Measurements from ENCODE around the gene CACTIN.

Gene CACTIN

DNA sequence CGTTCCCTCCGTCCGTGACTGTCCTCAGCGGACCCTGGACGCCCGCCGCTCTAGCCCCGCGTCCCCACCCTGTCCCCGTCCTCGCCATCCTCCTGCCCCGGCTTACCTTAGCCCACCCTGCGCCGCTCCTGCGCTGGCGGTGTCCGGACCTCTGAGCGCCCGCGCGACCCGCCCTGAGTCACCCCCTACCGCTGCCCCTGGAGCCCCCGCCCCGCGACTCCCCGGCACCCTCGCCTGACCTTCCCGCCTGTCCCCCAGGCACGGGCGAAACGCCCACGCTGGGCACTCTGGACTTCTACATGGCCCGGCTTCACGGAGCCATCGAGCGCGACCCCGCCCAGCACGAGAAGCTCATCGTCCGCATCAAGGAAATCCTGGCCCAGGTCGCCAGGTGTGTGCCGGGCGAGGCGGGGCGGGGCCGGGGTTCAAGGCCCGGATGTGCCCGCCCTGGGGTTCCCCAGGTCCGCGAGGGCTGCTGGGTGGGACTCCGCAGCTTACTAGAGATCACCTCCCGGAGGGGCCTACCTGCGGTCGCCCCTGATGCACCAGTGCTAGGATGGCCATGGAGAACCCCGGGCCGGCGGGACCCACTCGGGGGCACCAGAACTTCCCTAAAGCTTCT is 48.8 kb downstream of the CACTIN start:
- no peak overlapping the region for H3K9ac ChIP-seq (ENCODE audit: low read length)
- H3K27me3 ChIP-seq (ENCODE audit: control insufficient read depth in 1 of 2, insufficient read depth in 1 of 2, low read length in 2 of 2), result no peaks in the 10 kb centered on the region
- no peak overlapping the region for H3K27ac ChIP-seq (ENCODE audit: low read length, poor library complexity, severe bottlenecking)
- no peak for DNase-seq
- no peaks in the 10 kb centered on the region for H3K9me3 ChIP-seq (ENCODE audit: control insufficient read depth, low read length)
- 41% methylated on average over 58 of the region's 60 CpGs for WGBS
- peaks cover 26% of the 10 kb centered on the region for H3K4me1 ChIP-seq (ENCODE audit: control insufficient read depth, insufficient read depth, low read depth, low read length)
- H2AK5ac ChIP-seq (ENCODE audit: low read length, severe bottlenecking), result no peak overlapping the region
- H3K79me1 ChIP-seq (replicated peaks; ENCODE audit: low read length, poor library complexity, severe bottlenecking), result peaks cover 14% of the 10 kb centered on the region
- no peak overlapping the region for H2BK5ac ChIP-seq (ENCODE audit: low read depth, low read length, poor library complexity, severe bottlenecking)
- H3K14ac ChIP-seq (ENCODE audit: low read length in 2 of 2), result no peak overlapping the region
- H3K36me3 ChIP-seq (ENCODE audit: control insufficient read depth in 1 of 2, insufficient read depth in 2 of 2, low read depth in 1 of 2, low read length in 2 of 2), result peaks cover 15 to 50% of the 10 kb centered on the region in 2 experiments
- H3K23ac ChIP-seq (ENCODE audit: low read length in 2 of 2), result no peak overlapping the region
- H3K18ac ChIP-seq (ENCODE audit: low read depth in 1 of 2, low read length in 2 of 2), result peak overlapping the region in 1 of 2 experiments; percentile 43
- peak overlapping the region; percentile 44 for H2BK15ac ChIP-seq (ENCODE audit: low read depth, poor library complexity, severe bottlenecking)
- no peak overlapping the region for H2AFZ ChIP-seq (ENCODE audit: low read depth, low read length)
- peak overlapping the region; percentile 49 for H2BK120ac ChIP-seq (ENCODE audit: low read depth, low read length)
- H4K91ac ChIP-seq (ENCODE audit: low read length), result no peak overlapping the region
- H3K4ac ChIP-seq (ENCODE audit: low read depth in 1 of 2, low read length in 2 of 2), result no peak overlapping the region
- H3K4me3 ChIP-seq (ENCODE audit: insufficient read depth in 1 of 2, low read depth in 1 of 2, low read length in 2 of 2), result no peak overlapping the region
- H4K8ac ChIP-seq (ENCODE audit: low read length), result no peak overlapping the region
- H3K4me2 ChIP-seq (ENCODE audit: low read length, poor library complexity, severe bottlenecking), result no peak overlapping the region
- peak overlapping the region in 1 of 2 experiments; percentile 37 for H2BK12ac ChIP-seq (ENCODE audit: low read length in 2 of 2)

DNA sequence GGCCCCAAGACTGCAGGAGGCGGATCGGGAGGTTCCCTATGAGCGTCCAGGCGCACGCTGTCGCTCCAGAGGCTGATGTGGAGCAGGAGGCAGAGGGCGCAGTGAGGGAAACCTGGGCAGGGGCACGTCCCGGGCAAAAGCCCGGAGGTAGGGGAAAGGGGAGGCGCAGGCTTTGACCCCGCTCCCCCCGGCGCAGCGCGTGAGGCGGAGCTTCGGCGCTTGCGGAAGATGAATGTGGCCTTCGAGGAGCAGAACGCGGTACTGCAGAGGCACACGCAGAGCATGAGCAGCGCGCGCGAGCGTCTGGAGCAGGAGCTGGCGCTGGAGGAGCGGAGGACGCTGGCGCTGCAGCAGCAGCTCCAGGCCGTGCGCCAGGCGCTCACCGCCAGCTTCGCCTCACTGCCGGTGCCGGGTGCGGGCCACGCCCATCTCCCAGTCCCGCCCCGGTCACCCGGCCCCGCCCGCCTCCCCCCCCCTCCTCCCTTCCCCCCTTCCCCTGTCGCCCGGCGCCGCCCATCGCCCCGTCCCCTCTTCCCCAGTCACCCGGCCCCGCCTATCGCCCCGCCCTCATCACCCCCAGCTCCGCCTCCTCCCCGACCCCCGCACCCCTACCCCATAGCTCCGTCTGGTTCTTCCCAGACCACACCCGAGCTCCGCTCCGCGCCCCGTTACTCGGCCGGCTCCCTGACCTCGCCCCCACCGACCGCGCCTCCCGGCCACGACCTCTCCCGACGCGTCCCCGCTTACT is 49.7 kb downstream of the CACTIN start:
- no peak overlapping the region for H2BK120ac ChIP-seq (ENCODE audit: low read depth, low read length)
- peak; percentile 82 for DNase-seq
- peak overlapping the region; percentile 93 for H4K91ac ChIP-seq (ENCODE audit: low read length)
- no peaks in the 10 kb centered on the region for H3K9me3 ChIP-seq (ENCODE audit: control insufficient read depth, low read length)
- H3K27me3 ChIP-seq (ENCODE audit: control insufficient read depth in 1 of 2, insufficient read depth in 1 of 2, low read length in 2 of 2), result no peaks in the 10 kb centered on the region
- peak overlapping the region; percentile 31 for H2AK5ac ChIP-seq (ENCODE audit: low read length, severe bottlenecking)
- no peak overlapping the region for H2BK5ac ChIP-seq (ENCODE audit: low read depth, low read length, poor library complexity, severe bottlenecking)
- H4K8ac ChIP-seq (ENCODE audit: low read length), result peak overlapping the region; percentile 90
- H3K14ac ChIP-seq (ENCODE audit: low read length in 2 of 2), result peak overlapping the region in 1 of 2 experiments; percentile 13
- WGBS, result 5% methylated on average over 40 of the region's 78 CpGs
- H2BK12ac ChIP-seq (ENCODE audit: low read length in 2 of 2), result peak overlapping the region in 1 of 2 experiments; percentile 37
- H3K9ac ChIP-seq (ENCODE audit: low read length), result peak overlapping the region; percentile 32
- peak overlapping the region; percentile 13 for H2BK15ac ChIP-seq (ENCODE audit: low read depth, poor library complexity, severe bottlenecking)
- H2AFZ ChIP-seq (ENCODE audit: low read depth, low read length), result no peak overlapping the region
- H3K4me3 ChIP-seq (ENCODE audit: insufficient read depth in 1 of 2, low read depth in 1 of 2, low read length in 2 of 2), result peak overlapping the region; percentile 29 to 50
- H3K27ac ChIP-seq (ENCODE audit: low read length, poor library complexity, severe bottlenecking), result no peak overlapping the region
- H3K79me1 ChIP-seq (replicated peaks; ENCODE audit: low read length, poor library complexity, severe bottlenecking), result peaks cover 19% of the 10 kb centered on the region
- H3K4me2 ChIP-seq (ENCODE audit: low read length, poor library complexity, severe bottlenecking), result peak overlapping the region; percentile 77
- peak overlapping the region in 1 of 2 experiments; percentile 22 for H3K4ac ChIP-seq (ENCODE audit: low read depth in 1 of 2, low read length in 2 of 2)
- peak overlapping the region; percentile 41 to 89 for H3K18ac ChIP-seq (ENCODE audit: low read depth in 1 of 2, low read length in 2 of 2)
- peaks cover 15 to 50% of the 10 kb centered on the region in 2 experiments for H3K36me3 ChIP-seq (ENCODE audit: control insufficient read depth in 1 of 2, insufficient read depth in 2 of 2, low read depth in 1 of 2, low read length in 2 of 2)
- peaks cover 30% of the 10 kb centered on the region for H3K4me1 ChIP-seq (ENCODE audit: control insufficient read depth, insufficient read depth, low read depth, low read length)
- peak overlapping the region in 1 of 2 experiments; percentile 34 for H3K23ac ChIP-seq (ENCODE audit: low read length in 2 of 2)

DNA sequence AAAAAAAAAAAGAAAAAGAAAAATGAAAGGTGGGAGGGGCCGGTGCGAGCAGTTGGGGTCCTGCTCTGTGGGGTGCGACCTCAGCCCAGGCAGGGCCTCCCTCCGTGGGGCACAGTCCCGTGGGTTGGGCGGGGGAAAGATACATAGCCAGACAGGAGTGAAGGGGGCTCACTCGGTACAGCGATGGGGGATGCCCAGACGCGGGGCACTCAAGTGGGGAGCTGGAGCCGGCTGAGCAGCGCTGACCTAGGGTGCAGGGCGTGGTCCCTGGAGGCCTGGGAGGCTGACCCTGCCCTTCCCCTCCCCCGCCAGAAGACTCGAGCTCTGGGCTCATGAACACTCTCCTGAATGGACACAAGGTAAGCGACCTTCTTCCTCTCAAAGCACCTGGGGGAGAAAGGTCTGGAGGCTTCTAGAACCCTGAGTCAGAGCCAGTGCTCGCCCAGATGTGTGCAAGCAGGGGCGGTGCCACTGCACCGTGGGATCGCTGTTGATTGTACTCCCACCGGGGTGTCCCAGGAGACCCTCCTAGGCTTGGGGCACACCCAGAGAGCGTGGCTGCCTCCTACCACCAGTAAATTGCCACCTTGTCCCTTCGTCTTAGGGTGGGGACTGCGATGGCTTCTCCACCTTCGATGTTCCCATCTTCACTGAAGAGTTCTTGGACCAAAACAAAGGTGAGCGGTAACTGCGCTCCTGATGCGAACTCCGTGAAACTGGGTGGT is 50.5 kb downstream of the CACTIN start:
- Histone ChIP-seq H3K4me1 (ENCODE audit: control insufficient read depth, insufficient read depth, low read depth, low read length) (peaks cover 31% of the 10 kb centered on the region), H2BK12ac (ENCODE audit: low read length in 2 of 2) (peak overlapping the region in 1 of 2 experiments; percentile 75), H2BK15ac (ENCODE audit: low read depth, poor library complexity, severe bottlenecking) (peak overlapping the region; percentile 13), H4K91ac (ENCODE audit: low read length) (peak overlapping the region; percentile 69), H3K27ac (ENCODE audit: low read length, poor library complexity, severe bottlenecking) (no peak overlapping the region), H3K4me3 (ENCODE audit: insufficient read depth in 1 of 2, low read depth in 1 of 2, low read length in 2 of 2) (peak overlapping the region; percentile 29 to 50), H4K8ac (ENCODE audit: low read length) (peak overlapping the region; percentile 23), H3K23ac (ENCODE audit: low read length in 2 of 2) (peak overlapping the region in 1 of 2 experiments; percentile 34), H2BK5ac (ENCODE audit: low read depth, low read length, poor library complexity, severe bottlenecking) (no peak overlapping the region), H3K4ac (ENCODE audit: low read depth in 1 of 2, low read length in 2 of 2) (peak overlapping the region in 1 of 2 experiments; percentile 32), H3K9ac (ENCODE audit: low read length) (peak overlapping the region; percentile 32), H3K14ac (ENCODE audit: low read length in 2 of 2) (peak overlapping the region in 1 of 2 experiments; percentile 13), H3K36me3 (ENCODE audit: control insufficient read depth in 1 of 2, insufficient read depth in 2 of 2, low read depth in 1 of 2, low read length in 2 of 2) (peaks cover 15 to 50% of the 10 kb centered on the region in 2 experiments), H2BK120ac (ENCODE audit: low read depth, low read length) (no peak overlapping the region), H2AFZ (ENCODE audit: low read depth, low read length) (no peak overlapping the region), H3K9me3 (ENCODE audit: control insufficient read depth, low read length) (no peaks in the 10 kb centered on the region), H3K27me3 (ENCODE audit: control insufficient read depth in 1 of 2, insufficient read depth in 1 of 2, low read length in 2 of 2) (no peaks in the 10 kb centered on the region), H3K4me2 (ENCODE audit: low read length, poor library complexity, severe bottlenecking) (peak overlapping the region; percentile 77), H3K18ac (ENCODE audit: low read depth in 1 of 2, low read length in 2 of 2) (peak overlapping the region; percentile 37 to 71), H2AK5ac (ENCODE audit: low read length, severe bottlenecking) (peak overlapping the region; percentile 31), H3K79me1 (replicated peaks; ENCODE audit: low read length, poor library complexity, severe bottlenecking) (peaks cover 21% of the 10 kb centered on the region)
- DNase-seq, result no peak
- 76% methylated on average over 29 of the region's 29 CpGs for WGBS

All from mesenchymal stem cell (in vitro differentiated cells and primary cell).